Lower lobe of right lung (tissue), 2 donors: ENCODE data around the gene SAFB2. TPM values are rescaled to one million over a fixed set of nuclear protein-coding genes. Genes with fewer than 3 reads are reported as not detected.
A peak's percentile ranks its signal among the peaks of the same experiment; 100 is the strongest.

Source experiments
- ATAC-seq, 2 donors: fragments of 200-7000 bp; cut with Tn5 transposase; one replicate each; pipeline ENCODE4 v1.9.1; 2020 to 2022; ENCODE audit warnings: mild to moderate bottlenecking in 2 of 2, moderate library complexity in 2 of 2
- DNase-seq: peaks from one replicate; pipeline ENCODE4 v3.0.0-alpha.2; 2020
- H3K27ac ChIP-seq: fragments of 200-600 bp; one replicate; pipeline ENCODE4 v1.8.0; 2022
- H3K27me3 ChIP-seq: fragments of 200-600 bp; one replicate; pipeline ENCODE4 v1.8.0; 2022; ENCODE audit warnings: low read depth
- H3K36me3 ChIP-seq: fragments of 200-600 bp; one replicate; pipeline ENCODE4 v1.8.0; 2022; ENCODE audit warnings: mild to moderate bottlenecking
- H3K4me1 ChIP-seq: fragments of 200-600 bp; one replicate; pipeline ENCODE4 v1.8.0; 2022
- H3K4me3 ChIP-seq: fragments of 200-600 bp; one replicate; pipeline ENCODE4 v1.8.0; 2022; ENCODE audit warnings: mild to moderate bottlenecking
- H3K9me3 ChIP-seq: fragments of 200-600 bp; one replicate; pipeline ENCODE4 v1.8.0; 2022
- CTCF ChIP-seq: fragments of 200-600 bp; IDR thresholded peaks from one replicate; pipeline ENCODE4 v1.8.0; 2022; ENCODE audit warnings: antibody characterized with exemption, mild to moderate bottlenecking
- intact Hi-C: fragments of 100-400 bp; cut with DNase I; formaldehyde crosslinking; loops from one replicate; pipeline ENCODE4 v1.11.0; 2022
- total RNA-seq: library from RNA; stranded (reverse); fragmentation: NEBNext Ultra II Directional; extraction: Animal tissue kit (Norgen Biotek cat#: 25700); gene quantifications from one replicate; pipeline ENCODE4 v1.2.1, GENCODE V29; 2021
- donor health status: DM: no; HTN: yes; CAD: no; lungs with severe emphysema.

Gene SAFB2
- total RNA-seq, 1 donor from 2014 or later, result 81.8 TPM

DNA sequence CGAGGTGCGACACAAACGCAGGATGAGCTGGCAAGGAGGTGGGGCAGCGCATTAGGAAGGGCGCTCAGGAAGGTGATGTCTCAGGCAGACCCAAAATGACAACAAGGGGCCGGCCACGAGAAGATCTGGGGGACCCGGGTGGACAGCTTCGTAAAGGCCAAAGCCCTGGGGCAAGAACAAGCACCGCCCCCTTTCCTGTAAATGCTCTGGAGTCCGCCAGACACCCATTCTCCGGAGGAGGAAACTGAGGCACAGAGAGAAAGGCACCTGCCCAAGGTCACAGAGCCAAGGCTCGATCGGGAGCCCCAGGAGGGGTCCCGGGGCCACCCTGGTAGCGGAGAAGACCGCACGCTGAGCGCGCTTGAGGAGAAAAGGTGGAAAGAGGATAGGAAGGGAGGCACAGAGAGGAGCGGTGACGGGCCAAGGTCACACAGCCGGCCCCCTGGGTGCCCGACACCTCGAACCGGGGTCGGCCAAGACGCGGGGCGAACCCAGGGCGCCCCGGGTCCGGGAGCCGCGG is 571 bp downstream of the SAFB2 start:
- H3K36me3 ChIP-seq, result peaks cover 65% of the 10 kb centered on the region
- intact Hi-C loops, result no loop called here
- peaks cover 67% of the 10 kb centered on the region for H3K4me1 ChIP-seq

DNA sequence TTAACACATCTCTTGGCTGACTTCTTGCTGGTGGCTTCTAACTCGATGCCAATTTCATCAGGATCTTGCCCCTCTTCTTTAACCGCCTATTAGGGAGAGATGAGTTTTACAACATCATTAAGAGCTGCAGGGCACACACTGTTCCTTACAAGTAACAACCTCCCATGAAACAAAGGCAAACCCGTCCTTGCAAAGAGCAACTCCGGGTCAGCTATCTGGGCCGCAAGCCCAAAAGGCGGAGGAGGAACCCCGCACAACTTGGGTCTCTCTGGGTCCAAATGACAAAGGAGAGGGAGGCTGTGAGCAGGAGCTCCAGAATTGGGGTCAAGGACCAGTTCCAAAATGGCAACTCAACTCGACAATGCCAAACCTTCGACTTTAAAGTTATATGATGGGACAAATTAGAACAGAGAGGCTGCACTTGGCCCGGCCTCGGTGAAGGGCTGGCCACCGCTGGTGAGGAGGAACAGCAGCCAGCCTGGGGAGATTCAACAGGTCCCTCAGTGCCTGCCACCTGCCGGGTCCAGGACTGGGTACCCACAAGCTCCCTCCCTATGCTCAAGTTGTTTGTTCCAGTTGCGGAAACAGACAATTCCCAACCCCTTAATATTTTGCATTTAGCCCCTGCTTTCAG is 1.1 kb downstream of the SAFB2 start:
- no peaks in the 10 kb centered on the region for H3K9me3 ChIP-seq
- H3K36me3 ChIP-seq, result peaks cover 65% of the 10 kb centered on the region
- ATAC-seq (no peak), DNase-seq (no peak)
- TF ChIP-seq CTCF, result no peak
- H3K27me3 ChIP-seq, result no peaks in the 10 kb centered on the region
- intact Hi-C loops, result no loop called here
- H3K4me1 ChIP-seq, result peaks cover 61% of the 10 kb centered on the region
- H3K27ac ChIP-seq, result peak overlapping the region; percentile 98
- peak overlapping the region; percentile 99 for H3K4me3 ChIP-seq

More for the DNA sequence above, 571 bp downstream of the SAFB2 start:
- ATAC-seq (no peak), DNase-seq (no peak)
- Histone ChIP-seq H3K27me3 (no peaks in the 10 kb centered on the region), H3K27ac (peak overlapping the region; percentile 98), H3K4me3 (peak overlapping the region; percentile 99), H3K9me3 (no peaks in the 10 kb centered on the region)
- TF ChIP-seq CTCF, result no peak

DNA sequence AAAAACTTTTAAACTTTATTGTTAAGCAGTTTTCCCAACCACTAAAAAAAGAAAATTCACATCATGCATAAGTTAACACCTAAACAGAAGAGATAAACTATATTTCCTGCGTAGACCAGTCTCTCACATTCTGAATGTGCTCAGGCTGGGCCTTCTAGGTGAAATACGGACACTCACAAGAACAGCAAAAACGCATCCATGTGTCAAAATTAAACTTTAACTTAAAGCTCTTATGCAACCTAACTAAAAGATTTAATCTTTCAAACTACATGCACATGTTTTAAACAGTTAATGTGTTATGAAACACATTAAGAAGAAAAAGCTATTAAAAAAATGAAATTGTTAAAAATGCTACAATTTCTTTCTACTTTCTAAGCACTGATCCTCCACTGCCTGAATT is 2.6 kb downstream of the SAFB2 start:
- Histone ChIP-seq H3K4me1 (peaks cover 46% of the 10 kb centered on the region), H3K27ac (no peak overlapping the region), H3K27me3 (no peaks in the 10 kb centered on the region), H3K9me3 (no peaks in the 10 kb centered on the region), H3K36me3 (peaks cover 65% of the 10 kb centered on the region), H3K4me3 (no peak overlapping the region)
- no peak for ATAC-seq
- DNase-seq, result no peak
- TF ChIP-seq CTCF, result no peak
- intact Hi-C loops, result no loop called here

DNA sequence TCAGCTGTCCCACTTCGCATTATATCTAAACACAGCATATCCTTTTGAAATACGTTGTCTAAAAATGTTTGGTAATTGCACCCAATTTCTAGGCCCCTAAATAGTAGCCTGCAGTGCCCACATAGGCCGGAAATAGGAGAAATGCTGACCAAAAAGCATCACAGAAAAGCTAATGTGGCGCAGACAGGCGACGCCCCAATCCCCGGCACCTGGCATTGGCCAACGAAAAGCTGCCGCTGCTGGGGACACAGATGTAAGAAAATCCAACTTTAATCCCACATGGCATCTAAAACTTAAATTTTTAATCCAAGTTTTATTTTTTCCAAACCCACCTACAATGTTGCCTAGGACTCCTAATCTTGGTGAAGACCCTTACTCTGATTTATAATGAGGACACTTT is 4.0 kb downstream of the SAFB2 start:
- intact Hi-C loops, result no loop called here
- DNase-seq, result no peak
- peaks cover 78% of the 10 kb centered on the region for H3K36me3 ChIP-seq

DNA sequence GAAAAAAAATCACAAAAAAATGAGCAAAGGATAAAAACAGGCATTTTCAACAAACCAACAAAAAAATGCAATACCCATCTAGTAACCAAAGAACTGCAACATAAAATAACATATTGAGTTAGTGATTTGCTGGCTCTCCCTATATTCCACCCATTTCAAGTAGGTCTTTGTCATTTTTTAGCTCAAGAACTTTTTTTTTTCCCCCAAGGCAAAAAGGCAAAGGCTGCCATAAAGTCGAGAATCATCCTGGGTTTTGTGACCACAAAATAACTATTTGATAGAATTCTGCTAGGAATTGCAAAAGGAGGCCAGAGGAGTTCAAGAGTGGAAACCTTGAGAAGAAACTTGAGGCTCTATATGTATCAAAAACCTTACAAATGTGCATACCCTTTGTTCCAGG is 5.5 kb downstream of the SAFB2 start:
- DNase-seq (no peak), ATAC-seq (no peak)
- intact Hi-C loops, result no loop called here
- no peaks in the 10 kb centered on the region for H3K9me3 ChIP-seq
- no peak for TF ChIP-seq CTCF
- H3K27ac ChIP-seq, result no peak overlapping the region
- H3K27me3 ChIP-seq, result no peaks in the 10 kb centered on the region
- H3K4me1 ChIP-seq, result peaks cover 37% of the 10 kb centered on the region
- no peak overlapping the region for H3K4me3 ChIP-seq
- peaks cover 93% of the 10 kb centered on the region for H3K36me3 ChIP-seq

More for the DNA sequence above, 4.0 kb downstream of the SAFB2 start:
- no peaks in the 10 kb centered on the region for H3K9me3 ChIP-seq
- no peak overlapping the region for H3K4me3 ChIP-seq
- no peak for ATAC-seq
- no peaks in the 10 kb centered on the region for H3K27me3 ChIP-seq
- peaks cover 37% of the 10 kb centered on the region for H3K4me1 ChIP-seq
- no peak overlapping the region for H3K27ac ChIP-seq
- TF ChIP-seq CTCF, result no peak
